K562 (cell line): ENCODE data around the gene ESRRG. TPM values are rescaled to one million over a fixed set of nuclear protein-coding genes. Genes with fewer than 3 reads are reported as not detected.

Experiments used
- ATAC-seq: fragments of 200-7000 bp; cut with Tn5 transposase; 3 replicates; pipeline ENCODE4 v1.9.1; 2020; ENCODE audit warnings: moderate library complexity
- BruUV-seq: library from RNA; stranded (reverse); fragments of 400-500 nt; replicated peaks from 2 replicates; lab custom pipeline; 2021; lab: Mats Ljungman, UMichigan
- CTCF ChIA-PET: fragments of 300-600 bp; formaldehyde crosslinking; extraction: SDS; loops from one replicate; lab custom pipeline; 2021; ENCODE audit warnings: low intra/inter-chr PET ratio; lab: Yijun Ruan, JAX
- POLR2A ChIA-PET: fragments of 300-600, 350-650 bp; sonication (Branson Sonifier 250); formaldehyde crosslinking; extraction: SDS; loops from one replicate; lab custom pipeline; 2021; ENCODE audit warnings: antibody characterized with exemption, inconsistent platforms; lab: Yijun Ruan, JAX
- DNase-seq, 4 experiments: peaks; one replicate each; pipeline versions ENCODE4 v3.0.0 to v3.0.0-alpha.2; 2011 to 2018; ENCODE audit warnings: low spot score in 3 of 4, mixed read lengths in 3 of 4; ENCODE audit errors: extremely low read depth in 1 of 4
- FAIRE-seq: peaks from 2 replicates; lab custom pipeline; 2011; peaks lifted over from hg19 to GRCh38; lab: Jason Lieb, UNC
- H2AFZ ChIP-seq: 2 replicates; pipeline ENCODE4 v1.6.0; 2011; ENCODE audit warnings: low read depth, low read length, control low read depth, inconsistent platforms
- H3K27ac ChIP-seq: fragments of 200-600 bp; 3 replicates; pipeline ENCODE4 v1.8.0; 2011; ENCODE audit warnings: low read depth, mild to moderate bottlenecking, control low read depth, inconsistent platforms, low read length, moderate library complexity, mixed read lengths; ENCODE audit errors: extremely low read depth
- H3K27me3 ChIP-seq, 2 experiments: fragments of 300-600 bp in 1 of 2; 2 replicates in 1 of 2; 3 replicates in 1 of 2; pipeline versions ENCODE4 v1.6.0 to v1.8.0; 2011; ENCODE audit warnings: inconsistent platforms in 2 of 2, low read length in 2 of 2, mild to moderate bottlenecking in 1 of 2, mixed read lengths in 1 of 2, moderate library complexity in 1 of 2; ENCODE audit not compliant: control insufficient read depth in 2 of 2, insufficient read depth in 2 of 2
- H3K36me3 ChIP-seq: fragments of 300-600 bp; 3 replicates; pipeline ENCODE4 v1.8.0; 2011; ENCODE audit warnings: mild to moderate bottlenecking, low read length, inconsistent platforms; ENCODE audit not compliant: control insufficient read depth, insufficient read depth
- H3K4me1 ChIP-seq, 2 experiments: fragments of 200-600 bp in 1 of 2; replicated peaks in 1 of 2; 2 replicates in 1 of 2; 3 replicates in 1 of 2; pipeline versions ENCODE4 v1.5.1 to v1.8.0; 2011; ENCODE audit warnings: inconsistent platforms in 2 of 2, low read length in 2 of 2, mild to moderate bottlenecking in 1 of 2, mixed read lengths in 1 of 2, moderate library complexity in 1 of 2; ENCODE audit not compliant: control insufficient read depth in 2 of 2, insufficient read depth in 2 of 2
- H3K4me2 ChIP-seq: 2 replicates; pipeline ENCODE4 v1.6.1; 2011; ENCODE audit warnings: low read length, control low read depth, inconsistent platforms, mixed read lengths; ENCODE audit not compliant: insufficient read depth
- H3K4me3 ChIP-seq: fragments of 200-600 bp; sonication (generic), shearing (Covaris generic); 2 replicates; pipeline ENCODE4 v1.5.1; 2016; ENCODE audit warnings: control low read depth, inconsistent platforms
- H3K79me2 ChIP-seq: fragments of 200-600 bp; 3 replicates; pipeline ENCODE4 v1.8.0; 2011; ENCODE audit warnings: low read length, inconsistent platforms; ENCODE audit not compliant: control insufficient read depth, insufficient read depth
- H3K9ac ChIP-seq, 2 experiments: 2 replicates each; pipeline versions ENCODE4 v1.6.0 to v1.6.1; 2011; ENCODE audit warnings: low read depth in 2 of 2, low read length in 2 of 2, control low read depth in 1 of 2, inconsistent platforms in 1 of 2, mild to moderate bottlenecking in 1 of 2, mixed read lengths in 1 of 2; ENCODE audit not compliant: insufficient read depth in 1 of 2
- H3K9me1 ChIP-seq: one replicate; pipeline ENCODE4 v1.6.0; 2011; ENCODE audit warnings: inconsistent platforms, mild to moderate bottlenecking, low read length, moderate library complexity; ENCODE audit not compliant: control insufficient read depth, insufficient read depth
- H3K9me3 ChIP-seq: replicated peaks from 2 replicates; pipeline ENCODE4 v1.5.1; 2011; ENCODE audit warnings: low read depth, low read length, inconsistent platforms; ENCODE audit not compliant: control insufficient read depth, insufficient read depth
- H4K20me1 ChIP-seq: replicated peaks from 2 replicates; pipeline ENCODE4 v1.6.1; 2011; ENCODE audit warnings: low read length, inconsistent platforms, mixed read lengths; ENCODE audit not compliant: control insufficient read depth, insufficient read depth
- CC2D1A ChIP-seq: fragments of 450-650 bp; IDR thresholded peaks from 2 replicates; pipeline ENCODE4 v1.6.1; 2017; ENCODE audit warnings: mild to moderate bottlenecking
- HNRNPUL1 ChIP-seq: fragments of 200-400 bp; formaldehyde crosslinking; IDR thresholded peaks from 2 replicates; pipeline ENCODE4 v1.6.1; 2017; ENCODE audit warnings: low read length
- PATZ1 ChIP-seq: fragments of 250-450 bp; sonication (Bioruptor Pico); IDR thresholded peaks from 2 replicates; pipeline ENCODE4 v1.5.0; 2020; ENCODE audit warnings: mild to moderate bottlenecking, borderline replicate concordance
- RNF2 ChIP-seq: sonication (generic); IDR thresholded peaks from 2 replicates; pipeline ENCODE4 v1.6.1; 2016
- TBL1XR1 ChIP-seq, 2 experiments: IDR thresholded peaks; 2 replicates each; pipeline ENCODE4 v1.6.1; 2012; ENCODE audit warnings: improper control_type of control experiment in 2 of 2, low read length in 2 of 2, mild to moderate bottlenecking in 1 of 2
- WGBS: fragments of 100-300 bp; shearing (Covaris generic); methylation state at CpG from one replicate; pipeline ENCODE4 v1.1.6; 2016; ENCODE audit warnings: low coverage, mixed read lengths; ENCODE audit not compliant: insufficient coverage; ENCODE audit errors: missing lambda C conversion rate; 5-methylcytosine and 5-hydroxymethylcytosine counted together
- in situ Hi-C: fragments of 300-500 bp; cut with MboI; formaldehyde crosslinking; loops from 4 replicates; pipeline ENCODE4 v1.15.0; 2018; ENCODE audit warnings: inconsistent platforms, mixed read lengths
- intact Hi-C: fragments of 100-400 bp; cut with micrococcal nuclease; formaldehyde crosslinking; loops from 2 replicates; pipeline ENCODE4 v1.14.2; 2022
- polyA plus RNA-seq, 8 experiments: library from polyadenylated mRNA; depleted of rRNA in 4 of 8; stranded (reverse) in 5 of 8; unstranded in 3 of 8; fragments of >200 nt; fragmentation: Nextera tagmentation in 2 of 8; fragmentation: Illumina TruSeq in 1 of 8; extraction: Ambion mirVana in 2 of 8; extraction: Trizol in 1 of 8; gene quantifications; 2 replicates each; pipeline versions ENCODE4 v1.2.1 to v1.2.3, GENCODE V29; 2011 to 2014; ENCODE audit warnings: inconsistent platforms in 1 of 8, missing spikeins in 1 of 8
- total RNA-seq, 7 experiments: library from RNA; depleted of rRNA in 6 of 7; stranded (reverse); fragments of >200 nt in 6 of 7; fragmentation: Illumina TruSeq in 2 of 7; extraction: Trizol in 2 of 7; gene quantifications; 2 replicates each; pipeline versions ENCODE4 v1.2.1 to v1.2.3, GENCODE V29; 2011 to 2021; ENCODE audit warnings: low replicate concordance in 1 of 7

Gene ESRRG
- total and polyA plus RNA-seq, 9 of the 15 experiments (the other 6 are each of a cell fraction or from before 2014, with no cell fraction given): not detected

DNA sequence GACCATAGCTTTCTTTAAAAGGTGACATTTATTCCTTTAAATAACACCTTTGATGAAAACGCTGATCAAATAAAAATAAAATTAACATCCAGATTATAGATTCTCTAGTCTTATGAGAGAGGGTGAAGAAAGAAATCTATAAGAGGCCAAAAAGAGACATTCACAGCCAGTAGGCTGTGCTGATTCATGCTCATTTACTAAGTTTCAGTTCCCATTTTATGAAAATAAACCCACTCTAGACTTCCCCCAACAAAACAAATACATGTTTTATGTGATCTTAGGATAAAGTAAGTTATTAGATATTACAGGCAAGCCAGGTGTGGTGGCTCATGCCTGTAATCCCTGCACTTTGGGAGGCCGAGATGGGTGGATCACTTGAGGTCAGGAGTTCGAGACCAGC lies 21.1 kb downstream of the ESRRG start (continued):
- no peak for TF ChIP-seq PATZ1 (CRISPR knock-in tag)
- no peak for TF ChIP-seq RNF2
- no peak for TF ChIP-seq CC2D1A

DNA sequence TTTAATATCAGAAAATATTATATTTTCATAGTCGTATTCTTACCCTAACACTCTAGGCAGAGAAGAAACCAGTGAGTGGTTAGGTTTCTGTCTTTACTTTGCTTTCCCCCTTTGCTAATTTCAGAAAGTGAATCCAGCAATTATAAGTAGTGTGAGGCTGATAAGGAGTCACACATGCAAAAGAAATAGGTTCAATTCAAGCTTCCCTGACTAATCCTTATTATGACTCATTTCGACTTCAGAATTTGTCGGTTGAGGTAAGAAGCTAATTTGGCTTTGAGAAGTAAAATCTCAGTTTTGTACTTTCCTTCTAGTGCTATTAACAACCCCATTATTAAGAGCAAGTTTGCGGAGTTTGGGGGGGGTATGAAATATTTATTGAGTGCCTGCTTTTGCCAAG lies 22.4 kb downstream of the ESRRG start:
- Histone ChIP-seq H3K27ac (no peak overlapping the region), H2AFZ (no peak overlapping the region), H3K36me3 (no peaks in the 10 kb centered on the region), H4K20me1 (no peaks in the 10 kb centered on the region), H3K27me3 (no peaks in the 10 kb centered on the region), H3K4me2 (no peak overlapping the region), H3K4me3 (no peak overlapping the region), H3K79me2 (no peaks in the 10 kb centered on the region), H3K4me1 (no peaks in the 10 kb centered on the region), H3K9ac (no peak overlapping the region), H3K9me3 (no peaks in the 10 kb centered on the region), H3K9me1 (no peaks in the 10 kb centered on the region)
- in situ Hi-C loops (no loop called here), intact Hi-C loops (no loop called here)
- no peak for ATAC-seq
- ChIA-PET POLR2A (no interaction called here), CTCF (no interaction called here)
- FAIRE-seq: no peak
- 4% methylated on average over 4 of the region's 4 CpGs for WGBS
- DNase-seq: no peak
- no TSS peak for BruUV-seq
- TF ChIP-seq TBL1XR1 (IDR thresholded peaks at IDR 0.05; ENCODE audit: low read length in 2 of 2) (no peak), HNRNPUL1 (no peak)
